H9 (cell line): Measurements from ENCODE around the gene RAB4B. TPM values are rescaled to one million over a fixed set of nuclear protein-coding genes. Genes with fewer than 3 reads are reported as not detected.

Experiments used
- DNase-seq: peaks from one replicate; pipeline ENCODE4 v3.0.0-alpha.2; 2017
- H2AFZ ChIP-seq: one replicate; pipeline ENCODE4 v1.6.1; 2013; ENCODE audit warnings: mild to moderate bottlenecking, low read length, control low read depth, moderate library complexity
- H2AK5ac ChIP-seq: 2 replicates; pipeline ENCODE4 v1.6.1; 2013; ENCODE audit warnings: low read length, control low read depth, mixed read lengths; ENCODE audit not compliant: insufficient read length
- H2BK120ac ChIP-seq: one replicate; pipeline ENCODE4 v1.6.1; 2013; ENCODE audit warnings: low read depth, mild to moderate bottlenecking, low read length, control low read depth, inconsistent platforms; ENCODE audit not compliant: poor library complexity, severe bottlenecking
- H2BK12ac ChIP-seq: 2 replicates; pipeline ENCODE4 v1.6.1; 2013; ENCODE audit warnings: low read length, control low read depth, mixed read lengths, low read depth; ENCODE audit not compliant: insufficient read length
- H2BK15ac ChIP-seq: 2 replicates; pipeline ENCODE4 v1.6.1; 2013; ENCODE audit warnings: low read depth, low read length, control low read depth
- H2BK20ac ChIP-seq: one replicate; pipeline ENCODE4 v1.6.1; 2013; ENCODE audit warnings: low read depth, mild to moderate bottlenecking, low read length, control low read depth, inconsistent platforms; ENCODE audit not compliant: poor library complexity, severe bottlenecking
- H2BK5ac ChIP-seq: 2 replicates; pipeline ENCODE4 v1.6.1; 2013; ENCODE audit warnings: low read length, control low read depth, mixed read lengths; ENCODE audit not compliant: insufficient read length
- H3K14ac ChIP-seq: 2 replicates; pipeline ENCODE4 v1.6.1; 2013; ENCODE audit warnings: low read length, control low read depth; ENCODE audit not compliant: insufficient read depth
- H3K18ac ChIP-seq: 2 replicates; pipeline ENCODE4 v1.6.1; 2013; ENCODE audit warnings: low read depth, mild to moderate bottlenecking, mixed read lengths, low read length, control low read depth; ENCODE audit not compliant: insufficient read length
- H3K23ac ChIP-seq: 2 replicates; pipeline ENCODE4 v1.6.1; 2013; ENCODE audit warnings: low read length, control low read depth, mixed read lengths, low read depth; ENCODE audit not compliant: insufficient read length
- H3K23me2 ChIP-seq: 2 replicates; pipeline ENCODE4 v1.6.1; 2013; ENCODE audit warnings: low read depth, mild to moderate bottlenecking, mixed read lengths, low read length, control low read depth; ENCODE audit not compliant: insufficient read length, poor library complexity, severe bottlenecking
- H3K27ac ChIP-seq: 2 replicates; pipeline ENCODE4 v1.5.1; 2013; ENCODE audit warnings: low read length, control low read depth, mixed read lengths, low read depth; ENCODE audit not compliant: insufficient read length
- H3K27me3 ChIP-seq: 2 replicates; pipeline ENCODE4 v1.6.1; 2013; ENCODE audit warnings: low read length, control low read depth, inconsistent platforms; ENCODE audit not compliant: insufficient read depth
- H3K4ac ChIP-seq: 2 replicates; pipeline ENCODE4 v1.6.1; 2013; ENCODE audit warnings: low read depth, mild to moderate bottlenecking, control low read depth, inconsistent platforms, low read length, moderate library complexity
- H3K4me1 ChIP-seq: 2 replicates; pipeline ENCODE4 v1.6.1; 2013; ENCODE audit warnings: low read length, control low read depth, inconsistent platforms; ENCODE audit not compliant: insufficient read depth
- H3K4me2 ChIP-seq: 2 replicates; pipeline ENCODE4 v1.6.1; 2013; ENCODE audit warnings: low read length, control low read depth, mixed read lengths; ENCODE audit not compliant: insufficient read length, insufficient read depth
- H3K56ac ChIP-seq: 2 replicates; pipeline ENCODE4 v1.6.1; 2013; ENCODE audit warnings: low read depth, mild to moderate bottlenecking, mixed read lengths, low read length, control low read depth; ENCODE audit not compliant: insufficient read length
- H3K79me1 ChIP-seq: 2 replicates; pipeline ENCODE4 v1.6.1; 2013; ENCODE audit warnings: low read depth, mild to moderate bottlenecking, moderate library complexity, low read length, control low read depth, inconsistent platforms; ENCODE audit not compliant: insufficient read depth, poor library complexity, severe bottlenecking
- H3K79me2 ChIP-seq: 2 replicates; pipeline ENCODE4 v1.6.1; 2013; ENCODE audit warnings: low read length, control low read depth, inconsistent platforms; ENCODE audit not compliant: insufficient read depth
- H3K9ac ChIP-seq: 2 replicates; pipeline ENCODE4 v1.6.1; 2013; ENCODE audit warnings: low read length, control low read depth, mixed read lengths; ENCODE audit not compliant: insufficient read length; ENCODE audit errors: extremely low read depth
- H3K9me3 ChIP-seq: one replicate; pipeline ENCODE4 v1.6.1; 2013; ENCODE audit warnings: low read depth, low read length, inconsistent platforms; ENCODE audit not compliant: control insufficient read depth
- H3T11ph ChIP-seq: one replicate; pipeline ENCODE4 v1.6.1; 2013; ENCODE audit warnings: mild to moderate bottlenecking, low read length, control low read depth, inconsistent platforms
- H4K20me1 ChIP-seq: one replicate; pipeline ENCODE4 v1.6.1; 2013; ENCODE audit not compliant: control insufficient read depth, insufficient read length, insufficient read depth
- H4K5ac ChIP-seq: 2 replicates; pipeline ENCODE4 v1.6.1; 2013; ENCODE audit warnings: low read depth, mild to moderate bottlenecking, mixed read lengths, low read length, control low read depth; ENCODE audit not compliant: insufficient read length
- H4K8ac ChIP-seq: replicated peaks from 2 replicates; pipeline ENCODE4 v1.6.1; 2013; ENCODE audit warnings: low read length, control low read depth, mixed read lengths, low read depth; ENCODE audit not compliant: insufficient read length
- H4K91ac ChIP-seq: 2 replicates; pipeline ENCODE4 v1.6.1; 2013; ENCODE audit warnings: low read depth, mild to moderate bottlenecking, moderate library complexity, mixed read lengths, low read length, control low read depth; ENCODE audit not compliant: insufficient read length
- H3K27ac Mint-ChIP-seq, 3 experiments: 2 replicates in 2 of 3; 3 replicates in 1 of 3; pipeline ENCODE4 v1.8.0; 2020 to 2021; ENCODE audit warnings: mixed read lengths in 3 of 3, mild to moderate bottlenecking in 1 of 3, moderate library complexity in 1 of 3
- H3K27me3 Mint-ChIP-seq: 2 replicates; pipeline ENCODE4 v1.8.0; 2021; ENCODE audit warnings: low read depth, mild to moderate bottlenecking, moderate library complexity, mixed read lengths
- H3K36me3 Mint-ChIP-seq, 3 experiments: 2 replicates in 2 of 3; 3 replicates in 1 of 3; pipeline ENCODE4 v1.8.0; 2020 to 2021; ENCODE audit warnings: low read depth in 3 of 3, mixed read lengths in 3 of 3; ENCODE audit not compliant: insufficient read depth in 1 of 3
- H3K4me1 Mint-ChIP-seq, 2 experiments: 2 replicates each; pipeline ENCODE4 v1.8.0; 2020; ENCODE audit warnings: mixed read lengths in 2 of 2
- H3K4me3 Mint-ChIP-seq, 2 experiments: 2 replicates in 1 of 2; 3 replicates in 1 of 2; pipeline ENCODE4 v1.8.0; 2020 to 2021; ENCODE audit warnings: mild to moderate bottlenecking in 2 of 2, mixed read lengths in 2 of 2, moderate library complexity in 1 of 2
- H3K9me3 Mint-ChIP-seq, 2 experiments: 2 replicates in 1 of 2; 3 replicates in 1 of 2; pipeline ENCODE4 v1.8.0; 2020; ENCODE audit warnings: mild to moderate bottlenecking in 2 of 2, mixed read lengths in 2 of 2, moderate library complexity in 1 of 2
- CTCF ChIP-seq: fragments of 200-600 bp; sonication (generic); conservative IDR thresholded peaks from 3 replicates; pipeline ENCODE4 v1.8.0; 2021; ENCODE audit warnings: antibody characterized with exemption, mild to moderate bottlenecking
- WGBS: extraction: QIAGEN DNeasy Blood & Tissue Kit; methylation state at CpG from one replicate; pipeline ENCODE4 v1.1.7; 2013; ENCODE audit warnings: missing lambda C conversion rate, low lambda C conversion rate, mixed read lengths; ENCODE audit not compliant: insufficient read length; ENCODE audit errors: extremely low coverage; 5-methylcytosine and 5-hydroxymethylcytosine counted together
- total RNA-seq: library from RNA; stranded (reverse); gene quantifications from 2 replicates; pipeline ENCODE4 v1.2.1, GENCODE V29; 2021

The RAB4B gene
- total RNA-seq, 1 experiment from 2014 or later, result 26.8 TPM

- peak; percentile 98 for DNase-seq
- no peaks in the 10 kb centered on the region for H3K9me3 ChIP-seq
- peak within 1 kb of the TSS; percentile 78 for H4K8ac ChIP-seq
- H2BK120ac ChIP-seq, result peak within 1 kb of the TSS; percentile 98
- H4K20me1 ChIP-seq, result peaks cover 3% of the 10 kb centered on the region
- H2AK5ac ChIP-seq, result peak within 1 kb of the TSS; percentile 24
- Mint-ChIP-seq H3K27ac (peak within 1 kb of the TSS; percentile 99), H3K4me1 (peaks cover 31 to 40% of the 10 kb centered on the region in 2 experiments), H3K36me3 (peaks cover 37 to 48% (median 38%) of the 10 kb centered on the region in 3 experiments), H3K9me3 (peaks cover 0 to 3% of the 10 kb centered on the region in 2 experiments; a peak in 1 of 5 replicates), H3K27me3 (no peaks in the 10 kb centered on the region; the same call in none of the 2 replicates), H3K4me3 (peak within 1 kb of the TSS; percentile 95 to 98)
- H3K27me3 ChIP-seq, result no peaks in the 10 kb centered on the region
- H2BK15ac ChIP-seq, result no peak within 1 kb of the TSS
- no peak for TF ChIP-seq CTCF
- peak within 1 kb of the TSS; percentile 82 for H4K91ac ChIP-seq
- H3K23me2 ChIP-seq, result peaks cover 9% of the 10 kb centered on the region
- H3K23ac ChIP-seq, result no peak within 1 kb of the TSS
- peak within 1 kb of the TSS; percentile 100 for H3K14ac ChIP-seq
- H2BK20ac ChIP-seq, result no peak within 1 kb of the TSS
- H3K4me1 ChIP-seq, result no peaks in the 10 kb centered on the region; the same call in 1 of the 2 replicates
- peaks cover 35% of the 10 kb centered on the region; the same call in 1 of the 2 replicates for H3K79me2 ChIP-seq
- no peak within 1 kb of the TSS for H2AFZ ChIP-seq
- H3K4ac ChIP-seq, result peak within 1 kb of the TSS; percentile 71; the same call in 1 of the 2 replicates
- H4K5ac ChIP-seq, result peak within 1 kb of the TSS; percentile 94
- H3K4me2 ChIP-seq, result peak within 1 kb of the TSS; percentile 85
- H3K79me1 ChIP-seq, result peaks cover 7% of the 10 kb centered on the region
- H3K18ac ChIP-seq, result peak within 1 kb of the TSS; percentile 100
- H3K9ac ChIP-seq, result peak within 1 kb of the TSS; percentile 99
- WGBS, result no CpG with 5 or more reads among the region's 46 CpGs
- H2BK12ac ChIP-seq, result peak within 1 kb of the TSS; percentile 77
- peak within 1 kb of the TSS; percentile 95 for H3K56ac ChIP-seq
- H2BK5ac ChIP-seq, result peak within 1 kb of the TSS; percentile 71
- peak within 1 kb of the TSS; percentile 93 for H3K27ac ChIP-seq
- peak within 1 kb of the TSS; percentile 86 for H3T11ph ChIP-seq
Observed at GRCh38 chr19:40750874-40751537, 27.0 kb upstream of the RAB4B start, which contains the start of gene SNRPA. Gene SNRPA, plus strand, starts transcription at chr19:40751203. Its CDS starts 206 bp downstream, at chr19:40751409.
